NK-92 (cell line): ENCODE data around the gene FDXR.
A peak's percentile ranks its signal among the peaks of the same experiment; 100 is the strongest.
"Not testable (repeated sequence)": the region's sequence is repeated elsewhere in the genome, so short reads cannot be mapped to it uniquely, and the experiment has no call there.

Source experiments
- DNase-seq: peaks from one replicate; lab custom pipeline; 2025; ENCODE audit not compliant: unreplicated experiment; lab: John Stamatoyannopoulos, UW

FDXR gene

GRCh38 chr17:74873037-74873873 lies 461 bp upstream of the FDXR start:
- DNase-seq: peak; percentile 93

DNA sequence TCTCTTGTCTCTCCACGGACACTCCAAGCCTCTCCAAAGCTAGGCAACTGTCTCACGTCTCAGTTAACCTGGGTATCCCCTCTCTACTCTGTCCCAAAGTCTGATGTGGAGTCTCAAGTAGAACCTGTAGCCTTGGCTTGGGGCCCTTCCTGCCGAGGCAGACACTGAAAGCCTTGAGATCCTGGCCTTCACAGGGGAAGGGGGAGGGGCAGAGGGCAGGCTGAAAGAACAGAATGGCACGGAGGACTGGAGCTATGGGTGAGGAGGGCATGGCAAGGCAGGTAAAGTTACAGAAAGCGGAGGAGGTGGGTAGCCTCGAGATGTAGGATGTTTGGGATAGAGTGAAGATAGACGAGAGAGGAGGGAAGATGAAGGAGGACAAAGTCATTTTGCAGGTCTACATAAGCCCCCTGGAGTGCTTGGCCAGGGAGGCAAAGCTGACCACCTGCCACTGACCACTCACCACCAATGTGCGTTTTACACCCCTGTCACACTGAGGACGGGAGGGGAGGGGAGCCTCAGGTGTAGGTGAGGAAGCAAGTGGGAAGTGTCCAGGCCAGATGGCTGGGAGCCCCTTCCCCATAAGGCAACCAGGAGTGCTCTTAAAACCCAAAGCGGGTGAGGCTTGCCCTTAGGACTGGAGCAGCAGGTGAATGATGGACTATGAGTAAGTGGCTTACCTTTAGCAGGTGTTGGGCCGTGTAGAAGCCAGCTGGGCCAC lies 1.3 kb downstream of the FDXR start:
- no peak for DNase-seq

GRCh38 chr17:74870512-74870911 lies 2.3 kb downstream of the FDXR start:
- no peak for DNase-seq

GRCh38 chr17:74870028-74870427 lies 2.8 kb downstream of the FDXR start:
- DNase-seq: not testable (repeated sequence)

DNA sequence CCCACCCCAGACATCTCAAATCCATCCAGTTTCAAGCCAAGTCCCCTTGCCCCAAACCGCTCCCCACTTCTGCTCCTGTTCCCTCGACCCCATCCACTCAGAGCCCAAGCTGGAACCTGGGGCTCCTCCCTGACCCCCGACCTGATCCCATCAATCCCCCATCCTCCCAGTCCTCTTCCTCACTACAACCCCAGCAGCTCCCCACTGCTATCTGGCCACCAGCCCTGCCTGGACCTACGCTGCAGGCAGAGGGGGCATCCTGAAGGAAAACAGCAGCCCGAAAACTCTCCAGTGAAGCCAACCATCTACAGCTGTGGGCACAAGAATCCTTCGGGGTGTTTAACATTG lies 3.9 kb downstream of the FDXR start:
- no peak for DNase-seq

DNA sequence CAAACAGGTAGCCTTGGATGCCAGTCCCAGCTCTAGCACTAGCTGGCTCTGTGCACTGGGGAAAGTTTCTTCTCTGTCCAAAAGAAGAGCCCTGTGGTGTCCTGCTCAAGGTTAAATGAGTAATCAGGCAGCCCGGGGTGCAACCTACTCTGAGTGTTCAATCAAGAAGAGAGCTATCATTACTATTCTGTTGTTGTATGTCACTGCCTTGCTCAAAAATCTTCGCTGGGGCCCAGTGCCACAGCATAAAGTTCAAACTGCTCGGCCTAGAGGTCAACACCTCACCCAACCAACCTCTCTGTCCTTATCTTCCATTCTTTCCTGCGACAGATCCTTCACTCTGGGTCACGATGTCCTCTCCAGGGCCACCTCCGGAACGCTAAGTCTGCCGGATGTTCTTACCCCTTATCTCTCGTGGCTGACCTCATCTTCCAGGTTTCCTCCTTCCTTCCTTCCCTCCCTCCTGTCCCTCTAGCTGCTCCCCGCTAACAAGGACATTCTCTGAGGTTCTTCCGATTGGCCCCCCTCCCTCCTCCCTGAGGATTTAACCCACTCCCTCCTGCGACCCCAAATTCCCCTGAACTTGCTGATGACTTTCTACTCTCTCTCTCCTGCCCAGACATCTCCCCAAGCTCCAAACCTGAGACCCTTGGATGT lies 4.4 kb downstream of the FDXR start:
- DNase-seq: no peak

DNA sequence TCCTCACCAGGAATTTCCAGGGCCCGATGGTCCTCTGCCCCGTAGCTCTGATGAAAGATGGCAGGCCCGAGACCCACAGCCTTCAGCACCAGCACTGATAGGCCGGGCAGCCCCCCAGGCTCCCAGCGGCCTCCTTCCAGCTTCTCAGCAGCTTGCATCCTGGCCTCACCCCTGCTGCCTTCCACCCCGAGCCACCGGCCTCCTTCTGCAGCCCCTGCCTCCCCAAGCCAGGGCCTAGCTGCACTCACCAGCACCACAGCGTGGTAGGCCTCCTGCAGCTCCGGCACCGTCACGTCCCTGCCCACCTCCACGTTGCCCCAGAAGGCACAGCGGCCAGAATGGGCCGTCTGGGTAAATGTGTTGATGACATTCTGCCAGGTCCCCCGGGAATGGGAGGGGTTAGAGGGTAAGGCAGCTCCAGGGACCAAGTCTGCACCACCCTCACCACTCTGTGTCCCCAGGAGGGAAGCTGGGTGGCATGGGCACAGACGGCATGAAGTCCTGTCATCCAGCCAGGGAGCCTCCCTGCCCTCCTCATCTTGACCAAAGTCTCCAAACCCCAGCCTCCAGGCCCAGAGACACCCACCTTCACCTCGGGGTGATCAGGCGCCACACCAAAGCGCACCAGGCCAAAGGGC lies 6.5 kb downstream of the FDXR start:
- no peak for DNase-seq

DNA sequence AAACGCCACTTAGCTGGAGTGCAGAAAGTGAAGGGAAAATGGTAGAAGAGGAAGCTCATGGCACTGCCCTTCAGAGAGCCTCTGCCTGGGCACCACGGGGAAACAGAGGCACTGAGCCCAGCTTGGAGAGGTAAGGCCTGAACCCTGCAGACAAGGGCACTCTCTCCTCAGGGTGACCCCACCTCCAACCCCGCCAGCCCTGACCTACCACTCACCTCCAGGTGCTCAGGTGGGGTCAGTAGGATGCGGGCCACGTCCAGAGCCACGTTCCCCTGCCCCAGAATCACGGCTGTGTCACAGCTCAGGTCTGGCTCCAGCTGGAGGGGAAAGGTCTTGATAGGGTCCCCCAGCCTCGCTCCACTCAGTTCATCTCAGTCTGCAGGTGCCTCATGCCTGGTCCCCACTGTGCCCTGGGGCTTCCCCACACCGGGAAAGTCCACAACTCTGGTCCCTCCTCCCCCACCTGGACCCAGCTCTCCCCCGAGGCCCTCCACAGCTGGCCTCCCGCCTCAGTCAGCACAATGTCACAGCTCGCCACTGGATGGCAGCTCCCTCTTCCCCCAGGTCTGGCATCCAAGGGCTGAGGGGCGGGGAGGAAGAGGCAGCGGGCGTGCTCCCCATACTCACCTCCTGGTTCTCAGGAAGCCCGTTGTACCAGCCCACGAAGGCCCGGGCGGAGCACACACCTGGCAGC lies 7.1 kb downstream of the FDXR start:
- no peak for DNase-seq

GRCh38 chr17:74864866-74865395 lies 7.9 kb downstream of the FDXR start:
- DNase-seq: no peak

DNA sequence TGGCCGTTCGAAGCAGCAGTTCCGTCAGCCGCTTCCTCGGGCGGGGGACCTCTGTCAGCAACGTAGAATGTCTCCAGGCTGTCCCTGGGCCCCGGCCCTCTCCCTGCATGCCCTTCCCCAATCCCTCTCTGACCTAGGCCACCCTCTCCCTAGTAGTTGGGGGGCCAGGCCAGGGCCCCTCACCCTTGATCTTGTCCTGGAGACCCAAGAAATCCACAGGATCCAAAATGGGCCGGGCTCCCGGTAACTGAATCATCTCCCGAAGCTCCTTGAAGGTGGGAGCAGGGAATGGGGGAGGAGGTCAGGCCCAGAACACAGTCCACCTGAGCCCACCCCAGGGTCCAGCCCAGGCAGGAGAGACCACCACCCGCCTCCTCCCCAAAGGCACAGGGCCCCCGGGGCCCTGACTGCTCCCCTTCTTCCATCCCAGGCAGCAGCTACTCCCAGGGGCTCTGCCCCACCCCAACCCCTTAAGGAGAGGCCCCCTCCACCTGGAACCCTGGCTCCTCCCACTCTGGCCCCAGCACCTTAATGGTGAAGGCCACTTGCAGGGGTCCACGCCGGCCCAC lies 8.4 kb downstream of the FDXR start:
- DNase-seq: no peak

DNA sequence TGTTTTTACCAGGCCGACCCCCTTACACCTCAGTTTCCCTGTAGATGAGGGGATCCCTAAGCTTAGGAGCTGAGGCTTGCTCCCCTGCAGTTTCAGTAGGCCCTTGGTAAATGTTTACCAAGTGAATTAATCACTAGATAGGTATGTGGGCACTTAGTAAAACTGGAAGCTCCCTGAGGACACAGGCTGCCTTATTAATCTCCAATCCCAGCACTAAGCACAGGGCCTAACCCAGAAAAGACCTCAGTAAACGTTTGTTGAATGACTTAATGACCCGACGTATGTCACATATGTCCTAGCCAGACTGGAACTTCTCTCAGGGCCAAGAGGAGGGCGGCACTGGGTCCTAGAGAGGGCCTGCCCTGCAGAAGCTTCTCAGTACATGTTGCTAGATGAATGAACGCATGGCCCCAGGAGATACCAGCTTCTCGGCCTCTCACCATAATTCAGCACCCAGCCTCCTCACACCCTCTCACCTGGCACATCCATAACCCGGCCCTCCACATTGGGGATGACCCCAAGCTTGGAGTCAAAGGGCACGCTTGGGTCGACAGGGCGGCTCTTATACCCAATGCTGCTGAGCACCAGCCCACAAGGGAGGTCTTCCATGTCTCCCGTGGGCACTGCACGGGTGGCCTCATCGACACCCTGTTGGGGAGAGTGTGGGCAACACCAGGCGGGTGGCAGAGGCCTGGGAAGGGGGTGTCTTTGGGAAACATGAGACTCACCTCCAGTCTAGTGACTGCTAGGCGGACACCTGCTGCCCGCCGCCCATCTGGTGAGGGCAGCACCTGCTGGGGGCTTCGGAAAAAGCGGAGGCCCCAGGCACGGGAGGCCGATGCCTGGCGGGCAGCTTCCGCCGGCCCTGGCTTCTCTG lies 9.1 kb downstream of the FDXR start:
- no peak for DNase-seq

DNA sequence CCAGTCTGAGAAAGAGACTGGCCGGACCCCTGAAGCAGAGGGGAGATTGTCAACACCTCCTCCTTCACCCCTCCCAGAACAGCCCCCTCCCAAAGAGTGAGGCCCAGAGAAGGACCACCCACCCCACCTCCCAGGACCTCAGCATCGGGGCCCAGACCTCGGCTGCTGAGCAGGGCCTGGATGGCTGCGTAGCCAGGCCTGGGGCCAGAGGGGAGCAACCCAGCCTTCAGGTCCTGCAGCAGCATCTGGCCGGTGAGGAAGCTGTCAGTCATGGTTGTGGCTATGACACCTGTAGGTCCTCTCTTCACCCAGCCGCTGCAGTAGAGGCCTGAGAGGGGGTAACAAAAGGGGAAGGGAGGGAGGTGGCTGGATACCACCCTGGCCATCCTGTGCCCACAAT lies 9.9 kb downstream of the FDXR start:
- no peak for DNase-seq

- DNase-seq: no peak
Measured at GRCh38 chr17:74862108-74862901, 10.5 kb downstream of the FDXR start.

DNA sequence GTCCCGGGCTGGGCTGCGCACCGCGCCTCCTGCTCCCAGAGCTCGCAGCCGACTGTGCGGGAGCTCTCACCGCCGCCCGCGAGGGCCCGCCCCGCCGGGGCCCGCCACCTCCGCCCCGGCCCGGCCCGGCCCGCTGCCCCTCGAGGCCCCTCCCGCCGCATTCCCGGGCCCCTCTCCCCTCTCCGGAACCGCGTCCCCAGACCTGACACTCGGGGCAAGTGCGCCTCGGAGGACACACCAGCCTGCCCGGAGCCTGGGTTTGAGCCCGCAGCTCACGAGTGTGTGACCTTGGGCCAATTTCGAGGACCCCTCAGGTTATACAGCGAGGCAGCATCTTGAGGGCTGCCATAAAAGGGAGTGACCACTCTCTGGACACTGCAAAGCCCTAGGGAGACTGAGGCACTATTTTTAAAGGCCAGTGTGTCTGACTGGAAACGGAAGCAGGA lies 11.1 kb downstream of the FDXR start:
- no peak for DNase-seq

DNA sequence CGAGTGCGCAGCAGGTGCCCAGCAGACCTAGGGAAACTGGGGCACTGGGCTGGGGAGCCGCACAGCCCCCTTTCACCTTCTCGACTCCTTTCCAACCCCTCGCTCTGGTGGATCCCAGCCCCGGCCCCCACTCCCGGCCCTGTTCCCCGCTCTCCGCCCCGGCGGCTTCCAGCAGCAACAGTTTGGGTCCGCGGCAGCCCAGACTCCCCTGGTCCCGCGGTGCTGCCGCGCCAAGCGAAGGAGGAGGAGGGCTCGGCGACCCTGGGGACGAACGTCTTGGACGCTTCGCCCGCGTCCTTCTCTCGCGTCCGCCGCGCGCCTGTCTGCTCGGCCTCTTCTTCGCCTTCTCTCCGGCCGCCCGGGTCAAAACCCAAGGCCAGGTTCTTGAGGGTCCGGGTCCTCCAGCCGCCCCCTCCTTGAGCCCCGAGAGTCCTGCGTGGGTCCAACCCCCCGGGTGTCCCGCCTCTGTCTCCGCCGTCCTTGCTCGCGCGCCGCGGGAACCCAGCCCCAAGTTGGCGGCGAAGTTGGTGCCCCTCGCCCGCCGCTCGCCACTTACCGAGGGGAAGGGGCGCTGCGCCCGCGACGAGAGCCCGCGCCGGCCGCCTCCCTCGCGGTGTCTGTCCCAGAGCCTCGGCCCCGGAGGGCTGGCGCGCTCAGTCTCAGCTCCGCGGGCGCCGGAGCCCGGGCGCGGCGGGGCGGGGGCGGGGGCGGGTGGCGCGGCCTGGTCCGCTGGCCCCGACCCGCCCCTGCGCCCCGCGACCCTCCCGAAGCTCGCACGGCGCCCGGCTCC lies 11.7 kb downstream of the FDXR start:
- no peak for DNase-seq

DNA sequence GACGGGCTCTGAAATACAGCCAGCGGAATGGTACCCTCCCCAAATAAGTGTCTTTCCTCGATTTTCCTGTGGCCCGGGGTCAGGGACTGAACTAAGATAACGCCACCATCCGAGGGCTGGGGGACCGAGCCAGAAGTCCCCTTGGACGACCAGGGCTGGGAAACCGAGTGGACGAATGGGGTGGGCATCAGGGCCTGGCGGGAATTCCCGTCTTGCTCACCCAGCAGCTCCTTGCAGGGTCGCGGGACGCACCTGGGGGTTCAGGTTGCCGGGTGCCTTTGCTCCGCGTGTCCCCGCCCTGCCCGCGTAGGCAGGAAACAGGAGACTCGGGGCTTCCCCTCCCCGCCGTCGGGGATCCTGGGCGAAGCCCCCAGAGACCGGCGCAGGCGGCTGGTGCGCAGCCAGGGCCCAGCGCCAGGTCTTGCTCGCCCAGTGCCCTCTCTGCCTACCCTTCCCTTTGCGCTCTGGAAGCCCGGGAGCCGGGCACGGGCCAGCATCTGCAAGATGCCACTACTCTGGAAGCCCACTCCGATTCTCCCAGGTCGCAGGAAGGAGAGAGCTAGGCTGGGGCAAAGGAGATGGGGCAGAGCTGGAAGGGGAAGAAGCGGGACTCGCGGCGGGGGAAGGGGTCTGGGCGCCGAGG lies 12.4 kb downstream of the FDXR start:
- DNase-seq: no peak
